Nephron progenitor cell (in vitro differentiated cells): ENCODE measurements around the gene MSI2.
A peak's percentile ranks its signal among the peaks of the same experiment; 100 is the strongest.

Source experiments
- DNase-seq: peaks from one replicate; pipeline ENCODE4 v3.0.0; 2021
- H3K27ac Mint-ChIP-seq: 2 replicates; pipeline ENCODE4 v1.8.0; 2021; ENCODE audit warnings: mild to moderate bottlenecking, moderate library complexity, mixed read lengths
- H3K27me3 Mint-ChIP-seq: 2 replicates; pipeline ENCODE4 v1.8.0; 2021; ENCODE audit warnings: mild to moderate bottlenecking, low read depth, mixed read lengths; ENCODE audit not compliant: poor library complexity
- H3K36me3 Mint-ChIP-seq: 2 replicates; pipeline ENCODE4 v1.8.0; 2021; ENCODE audit warnings: low read depth, mixed read lengths
- H3K4me1 Mint-ChIP-seq: 2 replicates; pipeline ENCODE4 v1.8.0; 2021; ENCODE audit warnings: mixed read lengths
- H3K4me3 Mint-ChIP-seq: 2 replicates; pipeline ENCODE4 v1.8.0; 2021; ENCODE audit warnings: mild to moderate bottlenecking, moderate library complexity, mixed read lengths
- H3K9me3 Mint-ChIP-seq: 2 replicates; pipeline ENCODE4 v1.8.0; 2021; ENCODE audit warnings: mild to moderate bottlenecking, moderate library complexity, mixed read lengths
- CTCF ChIP-seq: fragments of 200-600 bp; sonication (generic); IDR thresholded peaks from 2 replicates; pipeline ENCODE4 v1.5.0; 2021; ENCODE audit warnings: antibody characterized with exemption

Gene MSI2

GRCh38 chr17:57410169-57410568 lies 153.8 kb downstream of the MSI2 start:
- H3K9me3 Mint-ChIP-seq = no peaks in the 10 kb centered on the region
- DNase-seq = no peak
- peaks cover 78% of the 10 kb centered on the region for H3K4me1 Mint-ChIP-seq
- TF ChIP-seq CTCF = no peak
- H3K27me3 Mint-ChIP-seq = no peaks in the 10 kb centered on the region
- peak overlapping the region; percentile 30 for H3K4me3 Mint-ChIP-seq
- peaks cover 35% of the 10 kb centered on the region for H3K36me3 Mint-ChIP-seq
- peak overlapping the region; percentile 80 for H3K27ac Mint-ChIP-seq

GRCh38 chr17:57412520-57413096 lies 156.3 kb downstream of the MSI2 start:
- Mint-ChIP-seq H3K4me1 (peaks cover 77% of the 10 kb centered on the region), H3K9me3 (no peaks in the 10 kb centered on the region), H3K4me3 (no peak overlapping the region), H3K27me3 (no peaks in the 10 kb centered on the region), H3K27ac (no peak overlapping the region), H3K36me3 (peaks cover 60% of the 10 kb centered on the region)
- no peak for TF ChIP-seq CTCF
- no peak for DNase-seq

GRCh38 chr17:57413848-57414651 lies 157.7 kb downstream of the MSI2 start:
- Mint-ChIP-seq H3K4me3 (no peak overlapping the region), H3K36me3 (peaks cover 74% of the 10 kb centered on the region), H3K4me1 (peaks cover 76% of the 10 kb centered on the region), H3K27me3 (no peaks in the 10 kb centered on the region), H3K9me3 (no peaks in the 10 kb centered on the region), H3K27ac (peak overlapping the region; percentile 70)
- no peak for TF ChIP-seq CTCF
- DNase-seq = no peak

GRCh38 chr17:57415751-57416207 lies 159.5 kb downstream of the MSI2 start:
- no peak for DNase-seq
- peak overlapping the region; percentile 50 for H3K27ac Mint-ChIP-seq
- no peak for TF ChIP-seq CTCF

GRCh38 chr17:57416369-57416768 lies 160.0 kb downstream of the MSI2 start:
- Mint-ChIP-seq H3K36me3 (peaks cover 78% of the 10 kb centered on the region), H3K4me1 (peaks cover 77% of the 10 kb centered on the region), H3K9me3 (peaks cover 9% of the 10 kb centered on the region), H3K27me3 (no peaks in the 10 kb centered on the region), H3K27ac (peak overlapping the region; percentile 33), H3K4me3 (no peak overlapping the region)
- no peak for TF ChIP-seq CTCF
- no peak for DNase-seq

More at GRCh38 chr17:57415751-57416207, 159.5 kb downstream of the MSI2 start:
- no peak overlapping the region for H3K4me3 Mint-ChIP-seq
- peaks cover 5% of the 10 kb centered on the region for H3K9me3 Mint-ChIP-seq
- H3K27me3 Mint-ChIP-seq = no peaks in the 10 kb centered on the region
- H3K36me3 Mint-ChIP-seq = peaks cover 76% of the 10 kb centered on the region
- peaks cover 71% of the 10 kb centered on the region for H3K4me1 Mint-ChIP-seq
